Dendritic cell treated with granulocyte-macrophage colony-stimulating factor and Interleukin-4, amounts not matched to agents 40 ng/mL and 50 ng/mL, for 4 days (primary cell): ENCODE measurements around the gene THAP7.

ENCODE experiments used
- H3K27ac Mint-ChIP-seq: one replicate; pipeline ENCODE4 v1.8.0; 2022; ENCODE audit warnings: mild to moderate bottlenecking, mixed read lengths
- H3K27me3 Mint-ChIP-seq: one replicate; pipeline ENCODE4 v1.8.0; 2022; ENCODE audit warnings: mild to moderate bottlenecking, mixed read lengths
- H3K36me3 Mint-ChIP-seq: one replicate; pipeline ENCODE4 v1.8.0; 2022; ENCODE audit warnings: low read depth, mixed read lengths
- H3K4me1 Mint-ChIP-seq: one replicate; pipeline ENCODE4 v1.8.0; 2022; ENCODE audit warnings: low read depth, mixed read lengths
- H3K4me3 Mint-ChIP-seq: one replicate; pipeline ENCODE4 v1.8.0; 2022; ENCODE audit warnings: mild to moderate bottlenecking, moderate library complexity, mixed read lengths
- H3K9me3 Mint-ChIP-seq: one replicate; pipeline ENCODE4 v1.8.0; 2022; ENCODE audit warnings: mixed read lengths
- intact Hi-C: fragments of 100-400 bp; cut with micrococcal nuclease; formaldehyde crosslinking; loops from one replicate; pipeline ENCODE4 v1.15.0; 2022

The THAP7 gene

DNA sequence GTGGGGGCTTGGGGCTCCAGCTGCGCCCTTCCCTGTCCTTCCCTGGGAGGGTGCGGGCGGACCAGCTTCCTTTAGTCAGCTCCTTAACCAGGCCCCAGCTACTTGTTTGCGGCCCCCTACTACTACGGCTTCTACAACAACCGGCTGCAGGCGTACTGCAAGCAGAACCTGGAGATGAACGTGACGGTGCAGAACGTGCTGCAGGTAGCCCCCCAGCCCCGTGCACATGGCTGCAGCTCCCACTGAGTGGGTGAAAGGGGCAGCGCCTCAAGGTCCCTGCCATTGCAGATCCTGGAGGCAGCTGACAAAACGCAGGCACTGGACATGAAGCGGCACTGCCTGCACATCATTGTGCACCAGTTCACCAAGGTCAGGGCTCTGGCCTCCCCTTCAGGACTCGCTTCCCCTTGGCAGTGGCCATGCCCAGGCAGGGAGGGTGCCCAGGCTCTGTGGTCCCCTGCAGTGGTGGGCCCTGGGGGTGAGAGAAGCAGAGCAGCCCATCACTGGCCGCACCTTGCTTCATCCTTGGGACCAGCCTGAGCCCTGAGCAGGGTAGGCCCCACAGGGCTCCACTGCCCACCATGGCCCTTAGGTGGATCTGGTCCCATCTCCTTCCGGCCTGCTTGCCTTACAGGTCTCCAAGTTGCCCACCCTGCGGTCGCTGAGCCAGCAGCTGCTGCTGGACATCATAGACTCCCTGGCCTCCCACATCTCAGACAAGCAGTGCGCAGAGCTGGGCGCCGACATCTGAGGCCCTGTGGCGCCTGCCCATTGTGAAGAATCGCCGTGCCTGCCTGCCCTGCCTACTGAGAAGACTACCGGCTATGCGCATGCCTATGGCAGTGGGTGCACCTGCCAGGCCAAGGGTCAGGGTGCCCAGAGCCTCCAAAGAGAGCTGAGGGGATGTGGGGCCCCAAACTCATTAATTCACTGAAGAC, 5.1 kb downstream of the THAP7 start:
- Mint-ChIP-seq H3K9me3 (no peaks in the 10 kb centered on the region), H3K27ac (no peak overlapping the region)
- intact Hi-C loops, result no loop called here

GRCh38 chr22:20996031-20996410, 5.9 kb downstream of the THAP7 start:
- Mint-ChIP-seq H3K27ac (no peak overlapping the region), H3K4me3 (no peak overlapping the region)

More for the DNA sequence above, 5.1 kb downstream of the THAP7 start:
- Mint-ChIP-seq H3K4me1 (peaks cover 30% of the 10 kb centered on the region), H3K4me3 (no peak overlapping the region), H3K27me3 (no peaks in the 10 kb centered on the region), H3K36me3 (peaks cover 99% of the 10 kb centered on the region)

GRCh38 chr22:20995329-20996030, 6.4 kb downstream of the THAP7 start:
- Mint-ChIP-seq H3K36me3 (peaks cover 100% of the 10 kb centered on the region), H3K27me3 (no peaks in the 10 kb centered on the region), H3K27ac (no peak overlapping the region), H3K4me1 (peaks cover 18% of the 10 kb centered on the region), H3K4me3 (no peak overlapping the region), H3K9me3 (no peaks in the 10 kb centered on the region)
- intact Hi-C loops, result no loop called here

More at GRCh38 chr22:20996031-20996410, 5.9 kb downstream of the THAP7 start:
- H3K27me3 Mint-ChIP-seq, result no peaks in the 10 kb centered on the region
- H3K36me3 Mint-ChIP-seq, result peaks cover 99% of the 10 kb centered on the region
- peaks cover 24% of the 10 kb centered on the region for H3K4me1 Mint-ChIP-seq
- H3K9me3 Mint-ChIP-seq, result no peaks in the 10 kb centered on the region
- intact Hi-C loops, result no loop called here

GRCh38 chr22:20994902-20995241, 7.0 kb downstream of the THAP7 start:
- no peaks in the 10 kb centered on the region for H3K9me3 Mint-ChIP-seq
- no peak overlapping the region for H3K27ac Mint-ChIP-seq
- intact Hi-C loops, result no loop called here
- H3K4me3 Mint-ChIP-seq, result no peak overlapping the region
- peaks cover 100% of the 10 kb centered on the region for H3K36me3 Mint-ChIP-seq
- no peaks in the 10 kb centered on the region for H3K27me3 Mint-ChIP-seq
- peaks cover 12% of the 10 kb centered on the region for H3K4me1 Mint-ChIP-seq

DNA sequence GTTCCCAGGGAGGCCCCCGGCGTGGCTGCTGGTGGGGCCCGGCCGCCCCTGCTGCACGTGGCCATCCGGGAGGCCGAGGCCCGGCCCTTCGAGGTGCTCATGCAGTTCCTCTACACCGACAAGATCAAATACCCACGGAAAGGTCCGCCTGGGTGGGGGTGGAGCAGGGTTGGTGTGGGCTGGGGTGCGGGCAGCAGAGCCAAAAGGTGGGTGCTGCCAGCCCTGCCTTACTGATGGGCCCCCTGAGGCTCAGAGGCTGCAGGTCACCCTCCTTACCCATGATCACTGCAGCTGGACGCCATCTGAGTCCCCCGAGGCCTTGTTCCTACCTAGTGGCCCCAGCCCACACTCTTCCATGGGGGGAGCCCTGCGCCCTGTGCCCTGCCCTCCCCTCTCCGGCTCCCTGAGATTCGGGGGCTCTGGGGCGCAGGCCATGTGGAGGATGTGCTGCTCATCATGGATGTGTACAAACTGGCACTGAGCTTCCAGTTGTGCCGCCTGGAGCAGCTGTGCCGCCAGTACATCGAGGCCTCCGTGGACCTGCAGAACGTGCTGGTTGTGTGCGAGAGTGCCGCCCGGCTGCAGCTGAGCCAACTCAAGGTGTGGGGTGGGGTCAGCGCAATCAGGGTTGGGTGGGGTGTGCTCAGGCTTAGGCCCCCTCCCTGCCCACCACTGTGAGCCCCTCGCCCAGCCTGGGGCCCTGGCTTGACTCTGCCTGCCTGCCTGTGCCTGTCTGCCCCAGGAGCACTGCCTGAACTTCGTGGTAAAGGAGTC, 7.6 kb downstream of the THAP7 start:
- Mint-ChIP-seq H3K9me3 (no peaks in the 10 kb centered on the region), H3K4me3 (no peak overlapping the region), H3K36me3 (peaks cover 100% of the 10 kb centered on the region), H3K27me3 (no peaks in the 10 kb centered on the region), H3K27ac (no peak overlapping the region), H3K4me1 (peaks cover 9% of the 10 kb centered on the region)
- intact Hi-C loops, result no loop called here

- Mint-ChIP-seq H3K4me3 (no peak overlapping the region), H3K27ac (no peak overlapping the region), H3K36me3 (peaks cover 100% of the 10 kb centered on the region), H3K9me3 (no peaks in the 10 kb centered on the region), H3K4me1 (peaks cover 13% of the 10 kb centered on the region), H3K27me3 (no peaks in the 10 kb centered on the region)
- intact Hi-C loops, result no loop called here
These were observed 8.4 kb downstream of the THAP7 start for GRCh38 chr22:20993304-20994127.

- Mint-ChIP-seq H3K4me3 (no peak overlapping the region), H3K36me3 (peaks cover 100% of the 10 kb centered on the region), H3K9me3 (no peaks in the 10 kb centered on the region), H3K4me1 (peaks cover 6% of the 10 kb centered on the region), H3K27ac (no peak overlapping the region), H3K27me3 (no peaks in the 10 kb centered on the region)
- intact Hi-C loops, result no loop called here
These were observed 9.2 kb downstream of the THAP7 start for GRCh38 chr22:20992456-20993303.

DNA sequence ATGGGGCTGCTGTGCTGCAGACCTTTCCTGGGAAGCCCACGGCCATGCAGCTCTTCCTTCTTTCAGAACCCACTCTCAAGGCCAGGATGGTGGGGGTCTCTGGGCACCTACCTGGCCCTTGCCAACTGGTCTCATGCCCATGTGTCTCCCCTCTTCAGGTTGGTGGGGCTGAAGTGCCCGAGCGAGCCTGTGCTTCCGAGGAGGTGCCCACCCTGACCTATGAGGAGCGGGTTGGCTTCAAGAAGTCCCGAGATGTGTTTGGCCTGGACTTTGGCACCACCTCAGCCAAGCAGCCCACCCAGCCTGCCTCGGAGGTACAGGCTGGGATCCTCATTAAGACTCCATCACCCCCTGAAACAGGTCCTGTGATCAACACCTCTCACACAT, 9.9 kb downstream of the THAP7 start:
- H3K27me3 Mint-ChIP-seq, result no peaks in the 10 kb centered on the region
- peaks cover 6% of the 10 kb centered on the region for H3K4me1 Mint-ChIP-seq
- intact Hi-C loops, result no loop called here
- no peak overlapping the region for H3K27ac Mint-ChIP-seq
- no peak overlapping the region for H3K4me3 Mint-ChIP-seq
- H3K36me3 Mint-ChIP-seq, result peaks cover 100% of the 10 kb centered on the region
- no peaks in the 10 kb centered on the region for H3K9me3 Mint-ChIP-seq

- no peak overlapping the region for H3K27ac Mint-ChIP-seq
- no peaks in the 10 kb centered on the region for H3K27me3 Mint-ChIP-seq
- no peak overlapping the region for H3K4me3 Mint-ChIP-seq
- no peaks in the 10 kb centered on the region for H3K9me3 Mint-ChIP-seq
- H3K36me3 Mint-ChIP-seq, result peaks cover 100% of the 10 kb centered on the region
- peaks cover 6% of the 10 kb centered on the region for H3K4me1 Mint-ChIP-seq
- intact Hi-C loops, result no loop called here
These were observed 10.5 kb downstream of the THAP7 start for GRCh38 chr22:20991252-20992055.

DNA sequence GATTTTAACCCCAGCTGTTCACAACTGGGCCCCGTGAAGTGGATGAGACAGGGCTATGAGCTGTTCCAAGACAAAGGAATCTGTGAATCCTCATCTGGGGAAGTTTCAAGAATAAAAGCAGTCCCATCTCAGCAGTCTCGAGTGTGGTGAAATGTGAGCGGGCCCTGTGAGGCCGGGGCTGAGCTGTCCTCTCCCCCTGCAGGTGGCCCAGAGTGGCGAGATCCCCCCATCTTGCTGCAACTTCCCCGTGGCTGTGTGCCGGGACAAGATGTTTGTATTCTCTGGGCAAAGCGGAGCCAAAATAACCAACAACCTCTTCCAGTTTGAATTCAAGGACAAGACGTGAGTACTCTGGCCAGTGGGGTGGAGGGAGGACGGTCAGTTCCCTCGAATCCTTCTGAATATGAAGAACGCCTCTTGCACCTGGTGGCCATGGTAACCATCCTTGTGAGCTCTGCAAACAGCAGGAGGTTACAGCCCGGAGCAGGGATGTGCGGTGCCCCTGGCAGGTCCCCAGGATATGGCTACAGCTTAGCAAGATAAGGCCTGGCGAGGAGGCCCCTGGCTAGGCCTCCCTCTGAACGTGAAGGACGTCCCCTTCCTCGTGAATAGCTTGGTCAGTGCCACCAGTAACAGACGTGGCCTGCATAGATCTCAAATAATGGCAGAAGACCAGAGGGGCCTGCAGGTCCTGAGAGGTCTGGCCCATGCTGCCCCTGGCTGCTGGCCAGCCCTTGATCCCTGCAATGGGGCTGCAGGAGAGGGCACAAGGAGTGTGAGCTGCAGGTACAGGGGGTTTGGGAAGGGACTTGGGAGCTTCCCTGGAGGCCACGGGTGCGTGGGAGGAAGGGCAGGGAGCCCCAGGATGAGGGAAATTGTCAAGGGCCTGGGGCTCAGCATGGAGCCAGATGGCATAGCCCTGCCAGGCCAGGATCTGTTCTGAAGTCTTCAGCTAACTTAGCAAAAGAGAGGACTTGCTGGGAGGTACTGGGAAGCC, 11.4 kb downstream of the THAP7 start:
- Mint-ChIP-seq H3K4me3 (no peak overlapping the region), H3K36me3 (peaks cover 100% of the 10 kb centered on the region), H3K27me3 (no peaks in the 10 kb centered on the region), H3K4me1 (peaks cover 6% of the 10 kb centered on the region), H3K27ac (no peak overlapping the region), H3K9me3 (no peaks in the 10 kb centered on the region)
- intact Hi-C loops, result no loop called here

- peaks cover 97% of the 10 kb centered on the region for H3K36me3 Mint-ChIP-seq
These were observed 12.4 kb downstream of the THAP7 start for GRCh38 chr22:20989323-20990138.

More at GRCh38 chr22:20989323-20990138, 12.4 kb downstream of the THAP7 start:
- Mint-ChIP-seq H3K27me3 (no peaks in the 10 kb centered on the region), H3K4me1 (peaks cover 6% of the 10 kb centered on the region), H3K27ac (no peak overlapping the region), H3K4me3 (no peak overlapping the region), H3K9me3 (no peaks in the 10 kb centered on the region)
- intact Hi-C loops, result no loop called here
